Activated CD4-positive, alpha-beta T cell treated with anti-CD3 and anti-CD28 coated beads for 1 hour (primary cell): ENCODE data around the gene TOPBP1.
"Not testable (repeated sequence)": the region's sequence is repeated elsewhere in the genome, so short reads cannot be mapped to it uniquely, and the experiment has no call there.

ENCODE experiments used
- DNase-seq: peaks from one replicate; pipeline ENCODE4 v3.0.0-alpha.2; 2020

The TOPBP1 gene

DNA sequence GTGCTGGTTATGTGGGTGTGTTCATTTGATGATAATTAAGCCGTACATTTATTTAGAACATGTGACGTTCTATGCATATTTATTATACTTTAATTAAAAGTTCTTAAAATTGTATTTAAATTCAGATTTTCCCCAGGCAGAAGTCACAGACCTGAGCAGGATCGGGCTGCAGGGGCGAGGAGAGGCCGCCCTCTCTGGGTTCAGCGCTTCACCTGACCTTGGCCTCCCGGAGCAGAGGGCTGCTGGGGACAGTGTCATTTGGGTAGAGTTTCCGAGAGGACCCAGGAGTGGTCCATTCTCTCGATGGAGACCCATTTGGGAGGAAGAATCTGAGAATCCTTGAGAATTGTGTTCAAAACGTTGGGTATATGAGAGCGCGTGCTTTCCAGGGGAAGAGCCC is 12.0 kb upstream of the TOPBP1 start:
- DNase-seq, result no peak

DNA sequence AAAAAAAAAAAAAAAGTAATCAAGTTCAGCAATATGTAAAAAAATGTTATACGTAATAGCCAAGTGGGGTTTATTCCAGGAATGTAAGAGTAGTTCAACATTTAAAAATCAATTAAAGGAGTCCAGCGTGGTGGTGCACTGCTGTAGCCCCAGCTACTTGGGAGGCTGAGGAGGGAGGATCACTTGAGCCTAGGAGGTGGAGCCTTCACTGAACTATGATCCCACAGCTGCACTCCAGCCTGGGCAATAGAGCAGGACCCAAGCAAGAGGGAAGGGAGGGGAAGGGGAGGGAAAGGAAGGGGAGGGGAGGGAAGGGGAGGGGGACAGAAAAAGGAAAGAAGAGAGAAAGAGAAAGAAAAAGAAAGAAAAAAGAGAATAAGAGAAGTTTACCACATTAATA is 10.7 kb upstream of the TOPBP1 start:
- DNase-seq, result no peak

DNA sequence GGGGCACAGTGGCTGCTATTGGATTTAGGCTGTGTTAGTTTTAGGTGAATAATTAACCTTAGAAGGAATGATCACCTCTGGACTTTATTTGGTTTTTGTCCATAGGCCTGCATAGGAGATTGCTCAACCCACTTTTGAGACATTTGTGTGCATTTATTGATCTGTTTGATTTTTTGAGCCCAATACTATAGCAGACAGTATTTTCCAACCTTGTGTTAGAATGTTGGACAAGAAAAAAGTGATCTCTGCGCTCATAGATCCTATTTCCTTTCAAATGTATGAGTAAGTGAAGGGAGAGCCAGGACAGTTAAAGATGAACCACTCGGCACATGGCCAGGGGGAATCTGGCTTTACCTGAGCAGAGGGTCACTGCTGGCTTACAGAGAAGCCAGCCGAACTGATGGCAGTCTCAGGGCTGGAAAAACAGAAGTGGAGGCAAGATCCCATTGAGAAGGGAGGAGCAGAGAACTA is 8.8 kb upstream of the TOPBP1 start:
- no peak for DNase-seq

GRCh38 chr3:133669949-133670524 is 8.3 kb upstream of the TOPBP1 start:
- DNase-seq, result no peak

GRCh38 chr3:133667118-133667517 is 5.4 kb upstream of the TOPBP1 start:
- no peak for DNase-seq

DNA sequence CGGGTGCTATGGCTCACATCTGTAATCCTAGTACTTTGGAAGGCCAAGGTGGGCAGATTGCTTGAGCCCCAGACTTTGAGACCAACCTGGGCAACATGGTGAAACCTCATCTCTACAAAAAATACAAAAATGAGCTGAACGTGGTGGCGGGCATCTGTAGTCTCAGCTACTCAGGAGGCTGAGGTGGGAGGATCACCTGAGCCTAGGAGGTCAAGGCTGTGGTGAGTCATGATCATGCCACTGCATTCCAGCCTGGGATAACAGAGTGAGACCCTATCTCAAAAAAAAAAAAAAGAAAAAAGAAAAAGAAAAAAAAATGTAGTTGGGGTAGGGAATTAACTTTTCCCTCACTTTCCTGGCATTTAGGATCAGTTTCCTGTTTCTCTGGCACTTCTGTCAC is 3.4 kb upstream of the TOPBP1 start:
- DNase-seq, result not testable (repeated sequence)

DNA sequence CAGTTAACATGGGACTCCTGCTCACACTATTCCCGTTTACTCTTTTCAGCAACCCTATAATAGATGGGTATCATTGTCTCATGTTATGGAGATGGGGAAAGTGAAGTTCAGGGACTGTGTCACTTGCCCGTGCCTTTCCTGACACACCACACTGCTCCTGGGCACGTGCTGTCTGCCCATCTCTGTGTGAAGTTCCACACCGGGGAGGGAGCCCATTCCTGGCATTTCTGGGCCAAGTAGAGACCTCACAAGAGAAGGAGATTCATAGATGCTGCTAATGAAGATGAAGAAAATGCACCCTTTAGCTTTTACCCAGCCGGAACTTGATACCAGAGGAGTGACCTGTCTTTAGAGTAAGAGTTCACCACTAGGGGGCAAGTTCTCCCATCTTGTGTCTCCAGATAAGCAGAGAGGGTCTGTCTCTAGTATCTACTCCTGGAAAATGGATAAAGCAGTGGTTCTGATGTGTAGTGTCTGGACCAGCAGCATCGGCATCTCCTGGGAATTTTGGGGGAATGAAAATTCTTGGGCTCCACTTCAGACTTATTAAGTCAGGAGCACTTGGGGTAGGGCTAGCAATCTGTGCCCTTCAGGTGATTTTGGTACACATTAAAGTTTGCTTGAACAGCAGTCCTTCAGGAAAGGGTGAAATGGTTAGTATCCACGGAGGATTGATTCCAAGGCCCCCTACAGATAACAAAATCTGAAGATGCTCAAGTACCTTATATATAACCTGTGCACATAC is 2.0 kb upstream of the TOPBP1 start:
- no peak for DNase-seq

DNA sequence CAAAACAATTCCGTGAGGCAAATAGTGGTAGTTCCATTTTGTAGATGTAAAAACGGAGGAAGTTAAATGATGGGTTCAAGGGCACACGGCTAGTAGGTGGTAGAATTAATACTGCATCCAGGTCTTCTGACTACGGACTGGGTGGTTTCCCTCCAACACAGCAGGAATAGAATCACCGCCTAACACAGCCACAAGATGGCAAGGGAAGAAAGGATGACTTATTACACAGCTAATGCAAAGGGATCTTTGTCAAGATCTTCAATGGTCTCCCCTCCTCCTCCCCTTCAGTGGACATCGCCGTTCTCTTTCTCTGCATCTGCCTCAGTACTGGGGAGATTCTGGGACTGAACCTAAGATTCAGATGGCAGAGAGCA is 524 bp upstream of the TOPBP1 start:
- DNase-seq, result no peak

- no peak for DNase-seq
Observed at GRCh38 chr3:133659806-133660205, 1.9 kb downstream of the TOPBP1 start.

GRCh38 chr3:133655731-133656515 is 5.8 kb downstream of the TOPBP1 start:
- DNase-seq, result no peak

DNA sequence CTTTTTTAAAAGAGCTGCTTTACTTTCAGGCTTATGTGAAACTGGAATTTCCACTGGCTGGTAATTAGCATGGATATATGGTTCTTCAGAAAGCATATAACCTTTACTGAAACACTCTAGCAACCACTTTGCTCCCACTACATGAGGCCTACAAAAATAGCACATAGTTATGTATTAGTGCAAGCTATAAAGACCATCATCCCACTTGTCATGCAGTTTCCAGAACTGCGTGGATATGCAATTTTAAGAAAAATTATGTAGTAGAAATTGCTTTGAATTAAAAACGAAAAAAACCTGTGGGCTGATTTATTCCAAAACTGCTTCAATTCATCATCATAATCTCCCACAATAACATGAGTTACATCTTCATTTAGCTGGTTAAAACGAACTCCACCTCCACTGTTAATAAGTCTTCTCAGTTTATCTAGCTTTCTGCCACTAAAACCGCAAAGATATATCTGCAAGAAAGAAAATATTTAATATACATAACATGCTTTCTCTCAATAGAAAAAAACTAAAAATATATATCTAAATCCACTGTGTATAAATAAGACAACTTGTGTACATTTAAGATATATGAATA is 12.2 kb downstream of the TOPBP1 start:
- no peak for DNase-seq

GRCh38 chr3:133644768-133645167 is 17.0 kb downstream of the TOPBP1 start:
- no peak for DNase-seq

GRCh38 chr3:133643611-133644010 is 18.1 kb downstream of the TOPBP1 start:
- DNase-seq, result no peak

GRCh38 chr3:133641254-133641653 is 20.5 kb downstream of the TOPBP1 start:
- DNase-seq, result no peak

DNA sequence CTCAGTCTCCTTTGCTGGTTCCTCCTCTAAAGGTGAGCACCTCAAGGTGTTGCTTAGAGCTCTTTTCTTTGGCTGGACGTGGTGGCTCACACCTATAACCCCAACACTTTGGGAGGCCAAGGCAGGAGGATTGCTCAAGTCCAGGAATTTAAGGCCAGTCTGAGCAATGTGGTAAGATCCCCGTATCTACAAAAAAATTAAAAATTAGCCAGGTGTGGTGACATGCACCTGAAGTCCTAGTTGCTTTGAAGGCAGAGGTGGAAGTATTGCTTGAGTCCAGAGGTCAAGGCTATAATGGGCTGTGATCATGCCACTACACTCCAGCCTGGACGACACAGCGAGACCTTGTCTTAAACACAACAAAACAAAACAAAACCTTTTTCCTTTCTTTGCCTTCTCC is 28.3 kb downstream of the TOPBP1 start:
- DNase-seq, result no peak

DNA sequence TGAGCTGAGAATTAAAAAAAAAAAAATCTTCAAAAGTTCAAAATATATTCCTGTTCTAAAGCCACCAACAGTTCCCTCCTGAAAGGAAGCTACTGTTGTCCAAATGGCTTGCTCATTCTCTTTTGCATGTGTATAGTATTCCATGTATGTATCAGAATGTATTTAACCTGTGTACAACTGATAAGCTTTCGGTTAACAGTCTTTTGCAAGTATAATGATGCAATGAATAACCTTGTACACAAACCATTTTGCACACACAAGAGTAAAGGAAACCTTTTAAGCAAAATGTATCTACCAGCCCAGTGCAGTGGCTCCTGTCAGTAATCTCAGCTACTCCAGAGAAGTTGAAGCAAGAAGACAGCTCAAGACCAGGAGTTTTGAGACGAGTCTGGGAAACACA is 32.6 kb downstream of the TOPBP1 start:
- no peak for DNase-seq

DNA sequence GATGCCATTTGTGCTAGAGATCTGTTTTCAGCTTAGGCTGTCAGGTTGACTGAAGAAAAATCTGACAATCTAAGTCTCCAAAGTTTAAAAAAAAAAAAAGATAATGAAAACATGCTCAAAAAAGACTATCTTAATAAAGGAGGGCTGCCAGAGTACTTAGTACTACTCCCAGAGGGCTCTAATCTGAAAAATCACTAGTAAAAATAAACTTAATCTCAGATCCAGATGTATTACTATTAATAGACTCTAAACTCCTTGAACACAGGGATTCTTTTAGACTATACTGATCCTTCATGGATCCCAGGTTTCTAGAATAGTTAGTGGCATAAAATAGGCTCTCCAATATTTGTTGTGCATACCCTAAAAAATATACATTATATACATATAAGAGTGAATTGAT is 34.0 kb downstream of the TOPBP1 start:
- DNase-seq, result no peak

GRCh38 chr3:133620066-133620784 is 41.5 kb downstream of the TOPBP1 start:
- DNase-seq, result no peak

- DNase-seq, result no peak
Observed at GRCh38 chr3:133611534-133611933, 50.2 kb downstream of the TOPBP1 start.

DNA sequence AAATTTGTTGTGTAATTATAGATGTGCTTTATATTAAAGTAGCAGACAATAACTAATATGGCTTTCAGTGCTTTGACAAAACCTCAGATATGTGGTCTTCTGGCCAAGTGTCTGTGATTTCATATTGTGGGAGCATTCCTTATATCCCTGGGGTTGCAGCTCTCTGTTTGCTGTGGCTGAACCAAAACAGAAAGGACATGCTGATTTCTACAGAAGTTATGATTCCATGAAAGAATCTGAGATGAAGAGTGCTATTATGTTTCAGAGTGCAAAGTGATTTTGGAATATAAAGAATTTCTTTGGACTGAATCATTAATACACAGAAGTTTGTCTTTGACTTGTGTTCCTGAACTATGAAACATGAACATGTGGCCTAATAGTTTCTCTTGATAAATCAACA is 51.7 kb downstream of the TOPBP1 start:
- no peak for DNase-seq

GRCh38 chr3:133608388-133608787 is 53.4 kb downstream of the TOPBP1 start:
- no peak for DNase-seq

DNA sequence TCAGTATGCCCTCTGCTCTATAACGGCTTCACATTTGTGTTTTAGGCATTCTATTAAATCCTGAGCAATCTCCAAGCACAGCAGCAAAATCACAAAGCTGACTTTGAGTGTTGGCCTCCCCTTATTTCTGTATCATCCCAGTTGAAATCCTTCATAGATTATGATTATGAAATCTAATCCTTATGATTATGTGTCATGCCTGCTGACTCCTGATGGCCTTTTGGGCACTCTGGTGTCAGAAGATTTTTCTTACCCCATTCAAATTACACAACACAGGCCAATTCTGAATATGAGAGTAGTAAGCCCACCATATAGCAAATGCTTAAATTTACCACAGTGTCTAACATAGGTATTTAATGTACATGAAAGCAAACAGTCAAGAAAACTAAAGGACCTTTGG is 53.9 kb downstream of the TOPBP1 start:
- no peak for DNase-seq

DNA sequence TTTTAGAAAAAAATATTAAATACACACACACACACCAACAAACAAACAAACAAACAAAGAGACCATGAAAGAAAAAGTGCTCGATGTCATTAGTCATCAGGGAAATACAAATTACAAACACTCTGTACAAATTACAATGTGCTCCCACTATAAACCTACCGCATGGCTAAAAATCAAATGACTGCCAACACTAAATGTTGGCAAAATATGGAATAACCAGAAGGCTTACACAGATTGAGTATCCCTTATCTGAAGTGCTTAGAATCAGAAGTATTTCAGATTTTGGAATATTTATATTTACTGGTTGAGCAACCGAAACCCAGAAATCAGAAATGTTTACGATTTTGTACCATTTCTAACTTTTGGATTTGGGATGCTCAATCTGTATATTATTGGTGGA is 54.8 kb downstream of the TOPBP1 start:
- DNase-seq, result no peak
